ENCODE measurements around the gene TSPAN32. TPM values are rescaled to one million over a fixed set of nuclear protein-coding genes. Genes with fewer than 3 reads are reported as not detected.

The TSPAN32 gene
- total and polyA plus RNA-seq, 2 donors (not counting 3 experiments of a cell fraction or from before 2014, with no cell fraction given) = not detected

GRCh38 chr11:2355000-2355644 is 53.3 kb downstream of the TSPAN32 start:
- Histone ChIP-seq H3K4me2 (ENCODE audit: insufficient read depth, low read length) (no peak overlapping the region), H3K4me3 (replicated peaks in 1 of 3; ENCODE audit: insufficient read depth in 1 of 3, low read depth in 1 of 3, low read length in 3 of 3) (no peak overlapping the region), H3K36me3 (ENCODE audit: control insufficient read depth in 2 of 2, extremely low read depth in 1 of 2, insufficient read depth in 2 of 2, low read length in 2 of 2) (no peaks in the 10 kb centered on the region), H2AFZ (ENCODE audit: low read depth, low read length) (peak overlapping the region; percentile 76), H3K79me2 (ENCODE audit: control insufficient read depth, insufficient read depth, low read length) (no peaks in the 10 kb centered on the region), H3K9ac (replicated peaks; ENCODE audit: extremely low read depth, insufficient read depth, low read length) (no peak overlapping the region), H3K9me1 (replicated peaks; ENCODE audit: control insufficient read depth, extremely low read depth, insufficient read depth, low read length) (no peaks in the 10 kb centered on the region), H3K27me3 (ENCODE audit: control insufficient read depth in 2 of 2, insufficient read depth in 2 of 2, low read length in 2 of 2) (peaks cover 2% of the 10 kb centered on the region in 2 experiments), H3K4me1 (ENCODE audit: control insufficient read depth, extremely low read depth, insufficient read depth, low read length) (no peaks in the 10 kb centered on the region), H4K20me1 (replicated peaks; ENCODE audit: control insufficient read depth, extremely low read depth, insufficient read depth, low read length) (no peaks in the 10 kb centered on the region), H3K27ac (ENCODE audit: insufficient read depth, low read depth, low read length) (no peak overlapping the region), H3K9me3 (replicated peaks; ENCODE audit: control insufficient read depth, insufficient read depth, low read length) (no peaks in the 10 kb centered on the region)
- FAIRE-seq (no peak), DNase-seq (ENCODE audit: low read depth, low spot score) (peak; percentile 29)
- ChIA-PET POLR2A (no interaction called here), CTCF (interaction anchor here (0.7 kb wide), 1 partner anchor 64 kb away, joined by 3 read pairs; no protein-coding TSS in a partner anchor)
- no TSS peak for BruUV-seq (replicated peaks)
- no peak for TF ChIP-seq FOS (IDR thresholded peaks at IDR 0.05; ENCODE audit: borderline replicate concordance, insufficient read depth, low read length)
- no peak for TF ChIP-seq EZH2 (IDR thresholded peaks at IDR 0.05; ENCODE audit: borderline replicate concordance, low read depth, low read length, severe bottlenecking)
- no peak for TF ChIP-seq CTCF (IDR thresholded peaks at IDR 0.05; ENCODE audit: extremely low read depth in 1 of 2, insufficient read depth in 1 of 2, low read depth in 1 of 2, low read length in 2 of 2)
- TF ChIP-seq POLR2A (IDR thresholded peaks at IDR 0.05; ENCODE audit: low read depth, low read length) = no peak
- no peak for TF ChIP-seq GATA2 (IDR thresholded peaks at IDR 0.05; ENCODE audit: insufficient read depth, insufficient read length, low read depth, low read length)
- intact Hi-C loops (cut with micrococcal nuclease) (no loop called here), dilution Hi-C loops (cut with MboI; ENCODE audit: extremely low pct_ligation_motif_present, low sequenced_read_pairs) (no loop called here)

GRCh38 chr11:2357246-2357645 is 55.4 kb downstream of the TSPAN32 start:
- DNase-seq (ENCODE audit: low read depth, low spot score) (no peak), FAIRE-seq (no peak)
- H3K9ac ChIP-seq (replicated peaks; ENCODE audit: extremely low read depth, insufficient read depth, low read length) = no peak overlapping the region
- CTCF ChIA-PET = interaction anchor here (1.0 kb wide), 1 partner anchor 52 kb away, joined by 3 read pairs; no protein-coding TSS in a partner anchor
- TF ChIP-seq JUN (IDR thresholded peaks at IDR 0.05; ENCODE audit: borderline replicate concordance, insufficient read depth, insufficient read length, low read depth) = no peak
- no peak for TF ChIP-seq EZH2 (IDR thresholded peaks at IDR 0.05; ENCODE audit: borderline replicate concordance, low read depth, low read length, severe bottlenecking)
- no peak for TF ChIP-seq MYC (IDR thresholded peaks at IDR 0.05; ENCODE audit: low read depth, low read length)
- no peak for TF ChIP-seq POLR2AphosphoS5 (IDR thresholded peaks at IDR 0.05; ENCODE audit: insufficient read depth, low read depth, low read length)
- no peak for TF ChIP-seq POLR2A (IDR thresholded peaks at IDR 0.05; ENCODE audit: low read depth, low read length)
- no peak for TF ChIP-seq FOS (IDR thresholded peaks at IDR 0.05; ENCODE audit: borderline replicate concordance, insufficient read depth, low read length)
- TF ChIP-seq MAX (IDR thresholded peaks at IDR 0.05; ENCODE audit: insufficient read depth, insufficient read length) = no peak
- no peak for TF ChIP-seq CTCF (IDR thresholded peaks at IDR 0.05; ENCODE audit: extremely low read depth in 1 of 2, insufficient read depth in 1 of 2, low read depth in 1 of 2, low read length in 2 of 2)
- TF ChIP-seq GATA2 (IDR thresholded peaks at IDR 0.05; ENCODE audit: insufficient read depth, insufficient read length, low read depth, low read length) = no peak
- no peaks in the 10 kb centered on the region for H3K79me2 ChIP-seq (ENCODE audit: control insufficient read depth, insufficient read depth, low read length)
- H4K20me1 ChIP-seq (replicated peaks; ENCODE audit: control insufficient read depth, extremely low read depth, insufficient read depth, low read length) = no peaks in the 10 kb centered on the region
- no peak overlapping the region for H3K4me2 ChIP-seq (ENCODE audit: insufficient read depth, low read length)
- no peaks in the 10 kb centered on the region for H3K36me3 ChIP-seq (ENCODE audit: control insufficient read depth in 2 of 2, extremely low read depth in 1 of 2, insufficient read depth in 2 of 2, low read length in 2 of 2)
- no peaks in the 10 kb centered on the region for H3K4me1 ChIP-seq (ENCODE audit: control insufficient read depth, extremely low read depth, insufficient read depth, low read length)
- POLR2A ChIA-PET = no interaction called here
- H3K27me3 ChIP-seq (ENCODE audit: control insufficient read depth in 2 of 2, insufficient read depth in 2 of 2, low read length in 2 of 2) = peaks cover 0 to under 1% of the 10 kb centered on the region in 2 experiments
- H3K27ac ChIP-seq (ENCODE audit: insufficient read depth, low read depth, low read length) = no peak overlapping the region
- no peak overlapping the region for H2AFZ ChIP-seq (ENCODE audit: low read depth, low read length)
- intact Hi-C loops (cut with micrococcal nuclease) = no loop called here
- no peaks in the 10 kb centered on the region for H3K9me1 ChIP-seq (replicated peaks; ENCODE audit: control insufficient read depth, extremely low read depth, insufficient read depth, low read length)
- no peaks in the 10 kb centered on the region for H3K9me3 ChIP-seq (replicated peaks; ENCODE audit: control insufficient read depth, insufficient read depth, low read length)
- dilution Hi-C loops (cut with MboI; ENCODE audit: extremely low pct_ligation_motif_present, low sequenced_read_pairs) = no loop called here
- BruUV-seq (replicated peaks) = no TSS peak
- H3K4me3 ChIP-seq (replicated peaks in 1 of 3; ENCODE audit: insufficient read depth in 1 of 3, low read depth in 1 of 3, low read length in 3 of 3) = no peak overlapping the region

Data from endothelial cell of umbilical vein (primary cell).